GM19463 (cell line): ENCODE measurements around the gene VPS54.
"Not testable (repeated sequence)": the region's sequence is repeated elsewhere in the genome, so short reads cannot be mapped to it uniquely, and the experiment has no call there.

Experiments used
- ATAC-seq: cut with Tn5 transposase; IDR thresholded peaks from one replicate; pipeline ENCODE4 v1.9.1; 2021; ENCODE audit warnings: mild to moderate bottlenecking, moderate library complexity; ENCODE audit not compliant: unreplicated experiment

The VPS54 gene

GRCh38 chr2:63874204-63875130 lies 144.8 kb downstream of the VPS54 start:
- ATAC-seq: no peak

GRCh38 chr2:63872571-63873328 lies 146.5 kb downstream of the VPS54 start:
- ATAC-seq: no peak

GRCh38 chr2:63871864-63872263 lies 147.4 kb downstream of the VPS54 start:
- no peak for ATAC-seq

GRCh38 chr2:63870679-63871078 lies 148.5 kb downstream of the VPS54 start:
- ATAC-seq: no peak

GRCh38 chr2:63866009-63866709 lies 153.1 kb downstream of the VPS54 start:
- ATAC-seq: no peak

- ATAC-seq: no peak
Observed at GRCh38 chr2:63865159-63865799, 153.9 kb downstream of the VPS54 start.

GRCh38 chr2:63863707-63864106 lies 155.5 kb downstream of the VPS54 start:
- ATAC-seq: no peak

- no peak for ATAC-seq
Observed at GRCh38 chr2:63862806-63863205, 156.4 kb downstream of the VPS54 start.

- ATAC-seq: no peak
Observed at GRCh38 chr2:63861220-63861822, 157.9 kb downstream of the VPS54 start.

- no peak for ATAC-seq
Observed at GRCh38 chr2:63858291-63858690, 160.9 kb downstream of the VPS54 start.

GRCh38 chr2:63856303-63856603 lies 163.0 kb downstream of the VPS54 start:
- no peak for ATAC-seq

- ATAC-seq: no peak
Observed at GRCh38 chr2:63855418-63856302, 163.6 kb downstream of the VPS54 start.

- no peak for ATAC-seq
Observed at GRCh38 chr2:63853527-63854310, 165.5 kb downstream of the VPS54 start.

GRCh38 chr2:63851691-63852311 lies 167.4 kb downstream of the VPS54 start:
- ATAC-seq: no peak

- no peak for ATAC-seq
Observed at GRCh38 chr2:63850649-63851048, 168.6 kb downstream of the VPS54 start.

- ATAC-seq: no peak
Observed at GRCh38 chr2:63850204-63850571, 169.0 kb downstream of the VPS54 start.

- ATAC-seq: no peak
Observed at GRCh38 chr2:63849381-63850203, 169.6 kb downstream of the VPS54 start.

- not testable (repeated sequence) for ATAC-seq
Observed at GRCh38 chr2:63847571-63847970, 171.7 kb downstream of the VPS54 start.
